GM10248 (cell line): Measurements from ENCODE around the gene KRTAP9-8.
A peak's percentile ranks its signal among the peaks of the same experiment; 100 is the strongest.
"Not testable (repeated sequence)": the region's sequence is repeated elsewhere in the genome, so short reads cannot be mapped to it uniquely, and the experiment has no call there.

Source experiments
- CTCF ChIA-PET: fragments of 300-600 bp; sonication (Branson Sonifier 250); formaldehyde crosslinking; extraction: SDS; loops from one replicate; lab custom pipeline; 2021; ENCODE audit warnings: antibody characterized with exemption; lab: Yijun Ruan, JAX
- POLR2A ChIA-PET: fragments of 350-650 bp; sonication (Branson Sonifier 250); formaldehyde crosslinking; extraction: SDS; loops from one replicate; lab custom pipeline; 2020; ENCODE audit warnings: antibody characterized with exemption; lab: Yijun Ruan, JAX
- DNase-seq: peaks from one replicate; pipeline ENCODE4 v3.0.0; 2012; ENCODE audit errors: extremely low spot score
- CTCF ChIP-seq: IDR thresholded peaks from 2 replicates; pipeline ENCODE4 v1.5.1; 2012; ENCODE audit warnings: mild to moderate bottlenecking, low read depth; ENCODE audit errors: extremely low read depth, missing control alignments, control extremely low read depth

The KRTAP9-8 gene

GRCh38 chr17:41251261-41251660, 13.5 kb downstream of the KRTAP9-8 start:
- ChIA-PET CTCF (no interaction called here), POLR2A (no interaction called here)
- DNase-seq: peak; percentile 0
- TF ChIP-seq CTCF: no peak

- DNase-seq: peak; percentile 1
- CTCF ChIA-PET: no interaction called here
- no peak for TF ChIP-seq CTCF
- POLR2A ChIA-PET: no interaction called here
These were observed 17.1 kb downstream of the KRTAP9-8 start for GRCh38 chr17:41254861-41255260.

- POLR2A ChIA-PET, CTCF ChIA-PET: not testable (repeated sequence)
- peak; percentile 0 for DNase-seq
These were observed 17.8 kb downstream of the KRTAP9-8 start, which contains the start of gene KRTAP9-9 for GRCh38 chr17:41255381-41256290. KRTAP9-9 (plus strand) TSS chr17:41255384.

GRCh38 chr17:41256291-41256685, 18.5 kb downstream of the KRTAP9-8 start:
- ChIA-PET CTCF (no interaction called here), POLR2A (no interaction called here)
- no peak for DNase-seq
- TF ChIP-seq CTCF: no peak

- TF ChIP-seq CTCF: no peak
- DNase-seq: no peak
- ChIA-PET CTCF (no interaction called here), POLR2A (no interaction called here)
These were observed 20.6 kb downstream of the KRTAP9-8 start for GRCh38 chr17:41258406-41258805.

- no peak for DNase-seq
- ChIA-PET POLR2A (no interaction called here), CTCF (interaction anchor here (0.9 kb wide), 1 partner anchor 14 kb away, joined by 3 read pairs; no protein-coding TSS in a partner anchor)
- TF ChIP-seq CTCF: no peak
These were observed 25.4 kb downstream of the KRTAP9-8 start for GRCh38 chr17:41263212-41263611.

- CTCF ChIA-PET: interaction anchor here (1.4 kb wide), 1 partner anchor 12 kb away, joined by 3 read pairs; no protein-coding TSS in a partner anchor
- TF ChIP-seq CTCF: no peak
- POLR2A ChIA-PET: no interaction called here
- DNase-seq: peak; percentile 1
These were observed 26.8 kb downstream of the KRTAP9-8 start for GRCh38 chr17:41264599-41264998.
